ENCODE data around the gene PIK3R6. TPM values are rescaled to one million over a fixed set of nuclear protein-coding genes. Genes with fewer than 3 reads are reported as not detected.

The PIK3R6 gene
- total and polyA plus RNA-seq, 2 of the 4 experiments (the other 2 are of a cell fraction) = not detected

DNA sequence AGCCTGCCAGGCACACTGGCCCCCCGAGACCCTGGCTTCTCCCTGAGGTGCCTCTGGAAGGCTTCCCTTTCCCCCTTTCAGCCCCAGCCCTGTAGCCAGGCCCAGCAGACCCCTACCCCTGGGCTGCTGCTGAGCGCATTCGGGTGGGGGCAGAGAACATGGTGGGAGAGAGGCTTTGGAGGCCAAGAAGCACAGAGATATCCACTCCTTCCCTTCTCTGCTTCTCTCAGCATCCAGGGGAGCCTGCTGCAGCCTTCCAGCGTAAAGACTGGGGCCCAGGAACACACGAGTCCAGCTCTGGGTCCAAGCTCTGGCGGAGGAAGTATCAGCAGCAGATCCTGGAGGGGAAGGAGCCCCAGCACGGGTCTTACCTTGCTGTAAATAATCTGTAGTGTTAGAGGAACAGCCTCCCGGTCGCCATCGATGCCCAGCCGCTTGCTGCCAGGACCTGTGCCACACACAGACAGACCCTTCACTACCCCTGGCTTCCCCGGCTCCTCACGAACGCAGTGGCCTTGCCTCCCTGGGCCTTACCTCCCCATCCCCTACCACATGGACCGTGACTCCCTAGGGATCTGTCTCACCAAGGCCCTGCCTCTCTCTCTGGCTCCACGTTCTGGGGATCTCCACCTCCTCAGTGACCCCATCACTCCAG is 17.0 kb upstream of the PIK3R6 start:
- Histone ChIP-seq H2AK9ac (replicated peaks; ENCODE audit: low read depth, low read length, poor library complexity) (no peak overlapping the region), H2AFZ (replicated peaks; ENCODE audit: low read length, poor library complexity) (no peak overlapping the region), H3K9me3 (ENCODE audit: control insufficient read depth, insufficient read depth, low read length) (no peaks in the 10 kb centered on the region; the same call in 1 of the 2 replicates), H3K36me3 (ENCODE audit: control insufficient read depth, insufficient read depth, low read length) (no peaks in the 10 kb centered on the region), H2BK120ac (ENCODE audit: low read depth, low read length) (no peak overlapping the region), H2BK20ac (ENCODE audit: low read depth, low read length) (no peak overlapping the region), H3K27me3 (ENCODE audit: control insufficient read depth, insufficient read depth, low read length) (no peaks in the 10 kb centered on the region), H3K23ac (ENCODE audit: low read depth, low read length) (no peak overlapping the region), H4K8ac (ENCODE audit: low read depth in 2 of 2, low read length in 2 of 2) (no peak overlapping the region), H2BK5ac (ENCODE audit: low read depth, low read length, poor library complexity, severe bottlenecking) (no peak overlapping the region), H3K9ac (ENCODE audit: low read depth, low read length) (no peak overlapping the region), H3K18ac (ENCODE audit: low read depth, low read length) (no peak overlapping the region), H3K79me1 (ENCODE audit: low read depth in 1 of 2, low read length in 2 of 2) (no peaks in the 10 kb centered on the region), H2AK5ac (ENCODE audit: low read depth, low read length) (no peak overlapping the region), H4K20me1 (ENCODE audit: insufficient read depth, low read length) (no peaks in the 10 kb centered on the region), H3K4me2 (ENCODE audit: low read depth, low read length) (no peak overlapping the region), H3K4ac (ENCODE audit: low read depth, low read length) (no peak overlapping the region), H2BK15ac (ENCODE audit: low read depth, low read length) (no peak overlapping the region), H3K56ac (ENCODE audit: extremely low read depth, insufficient read depth, low read length) (no peak overlapping the region), H4K91ac (ENCODE audit: insufficient read depth, low read depth, low read length) (no peak overlapping the region), H3K9me1 (ENCODE audit: insufficient read depth, low read length) (no peaks in the 10 kb centered on the region), H3K14ac (replicated peaks; ENCODE audit: low read depth, low read length) (no peak overlapping the region), H3K4me1 (ENCODE audit: control insufficient read depth, insufficient read depth, low read length) (no peaks in the 10 kb centered on the region), H3K4me3 (ENCODE audit: insufficient read depth, low read depth, low read length) (no peak overlapping the region), H4K5ac (ENCODE audit: low read depth, low read length) (no peak overlapping the region), H3K27ac (ENCODE audit: insufficient read depth, low read length) (no peak overlapping the region)
- 70% methylated on average over 7 of the region's 16 CpGs; no CpG with 5 or more reads in 1 of the 2 experiments for WGBS, 2 experiments (ENCODE audit: extremely low coverage in 2 of 2, insufficient read length in 1 of 2)
- TF ChIP-seq, protein P1, sequence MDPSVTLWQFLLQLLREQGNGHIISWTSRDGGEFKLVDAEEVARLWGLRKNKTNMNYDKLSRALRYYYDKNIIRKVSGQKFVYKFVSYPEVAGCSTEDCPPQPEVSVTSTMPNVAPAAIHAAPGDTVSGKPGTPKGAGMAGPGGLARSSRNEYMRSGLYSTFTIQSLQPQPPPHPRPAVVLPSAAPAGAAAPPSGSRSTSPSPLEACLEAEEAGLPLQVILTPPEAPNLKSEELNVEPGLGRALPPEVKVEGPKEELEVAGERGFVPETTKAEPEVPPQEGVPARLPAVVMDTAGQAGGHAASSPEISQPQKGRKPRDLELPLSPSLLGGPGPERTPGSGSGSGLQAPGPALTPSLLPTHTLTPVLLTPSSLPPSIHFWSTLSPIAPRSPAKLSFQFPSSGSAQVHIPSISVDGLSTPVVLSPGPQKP (IDR thresholded peaks at IDR 0.05; ENCODE audit: borderline replicate concordance, low read depth, low read length) = no peak
- no peak for TF ChIP-seq CTCF (conservative IDR thresholded peaks at IDR 0.05; ENCODE audit: low read depth, low read length)
- no peak for TF ChIP-seq MAZ (IDR thresholded peaks at IDR 0.05; ENCODE audit: borderline replicate concordance, low read depth, low read length)
- TF ChIP-seq SMC3 (IDR thresholded peaks at IDR 0.05; ENCODE audit: low read depth, low read length) = no peak
- intact Hi-C loops (cut with micrococcal nuclease) = no loop called here
- in situ Hi-C loops (cut with MboI; ENCODE audit: low sequenced_read_pairs) = no loop called here
- no peak for ATAC-seq (ENCODE audit: low read depth)
- CTCF ChIA-PET = no interaction called here
- no TSS peak for BruUV-seq (replicated peaks)
- dilution Hi-C loops (cut with HindIII; ENCODE audit: low sequenced_read_pairs, unreplicated experiment) = no loop called here
- DNase-seq = no peak
- POLR2A ChIA-PET (ENCODE audit: unreplicated experiment) = no interaction called here
